Measurements from ENCODE around the gene TBC1D22A.

TBC1D22A gene

DNA sequence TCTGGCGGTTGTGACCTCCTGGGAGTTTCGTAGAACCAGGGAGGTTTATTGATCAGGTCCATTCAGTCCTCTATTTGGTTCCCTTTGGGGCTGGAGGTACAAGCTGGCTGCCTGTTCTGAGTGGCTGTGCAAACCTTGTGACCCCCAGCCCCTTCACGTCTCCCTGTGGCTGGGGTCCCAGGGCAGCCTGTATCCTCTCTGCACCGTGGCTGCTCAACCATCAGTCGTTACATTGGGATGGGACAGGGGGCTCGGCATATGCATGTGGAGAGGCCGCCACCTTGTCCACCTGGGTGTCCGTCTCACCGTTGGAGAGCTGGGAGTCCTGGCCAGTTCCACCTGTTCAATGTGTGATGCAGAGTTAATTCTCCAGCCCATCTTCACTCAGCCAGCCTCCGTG is 195.7 kb downstream of the TBC1D22A start:
- no peak for DNase-seq (ENCODE audit: low read depth in 2 of 2)

DNA sequence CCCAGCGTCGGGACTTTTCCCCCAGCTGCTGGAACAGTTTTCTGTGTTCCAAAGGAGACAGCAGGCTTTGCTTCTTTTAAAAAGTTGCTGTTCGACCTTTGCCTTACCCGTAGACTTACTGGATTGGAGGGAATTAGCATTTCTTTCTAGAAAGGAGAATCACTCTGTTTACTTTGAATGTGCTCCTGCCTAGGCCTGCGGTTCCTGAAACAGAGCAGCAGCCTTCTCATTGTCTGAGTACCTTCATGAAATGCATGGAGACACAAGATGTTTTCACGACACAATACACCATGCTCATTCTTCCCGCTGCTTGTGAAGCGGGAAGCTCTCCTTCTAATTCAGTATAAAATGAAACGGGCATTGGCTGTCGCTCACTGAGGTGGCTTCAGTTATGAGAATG is 196.2 kb downstream of the TBC1D22A start:
- no peak for DNase-seq (ENCODE audit: low read depth in 2 of 2)

DNA sequence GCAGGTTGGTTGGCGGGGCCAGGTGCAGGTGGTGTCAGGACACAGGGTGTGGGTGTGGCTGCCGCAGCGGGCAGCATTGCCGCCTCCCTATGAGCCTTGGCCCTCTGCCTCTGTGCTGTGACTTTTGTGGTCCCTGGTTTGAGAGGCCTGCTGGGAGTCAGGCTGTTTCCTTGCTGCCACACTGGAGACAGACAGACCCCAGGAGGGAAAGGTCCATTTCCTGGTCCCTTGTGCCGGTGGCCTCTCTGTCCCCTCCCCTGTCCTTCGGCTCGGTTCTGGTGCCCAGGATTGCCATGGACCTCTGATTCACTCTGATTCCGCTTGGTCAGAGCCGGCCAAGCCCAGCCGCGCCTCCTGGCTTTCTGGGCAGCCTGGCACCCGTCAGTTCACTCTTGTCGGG is 196.9 kb downstream of the TBC1D22A start:
- no peak for DNase-seq (ENCODE audit: low read depth in 2 of 2)

- DNase-seq (ENCODE audit: low read depth in 2 of 2) = no peak
Measured at GRCh38 chr22:46961591-46962295, 199.3 kb downstream of the TBC1D22A start.

DNA sequence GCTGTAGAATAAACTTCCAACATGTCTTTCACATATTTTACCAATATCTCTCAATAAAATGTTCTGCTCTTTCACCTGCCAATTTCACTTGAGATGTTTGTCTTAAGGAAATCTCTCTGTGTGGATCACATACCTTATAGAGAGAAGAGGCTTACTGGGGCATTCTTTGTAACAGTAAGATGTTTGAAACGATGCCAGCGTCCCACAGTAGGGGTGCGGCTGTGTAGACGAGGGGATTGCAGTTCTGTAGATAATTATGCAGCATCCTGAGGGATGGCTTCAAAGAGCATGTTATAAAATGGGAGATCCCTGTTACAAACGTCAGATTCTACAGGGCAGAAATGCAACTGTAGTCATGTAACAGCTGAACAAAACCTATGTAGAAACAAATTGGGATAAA is 200.0 kb downstream of the TBC1D22A start:
- DNase-seq (ENCODE audit: low read depth in 2 of 2) = no peak

DNA sequence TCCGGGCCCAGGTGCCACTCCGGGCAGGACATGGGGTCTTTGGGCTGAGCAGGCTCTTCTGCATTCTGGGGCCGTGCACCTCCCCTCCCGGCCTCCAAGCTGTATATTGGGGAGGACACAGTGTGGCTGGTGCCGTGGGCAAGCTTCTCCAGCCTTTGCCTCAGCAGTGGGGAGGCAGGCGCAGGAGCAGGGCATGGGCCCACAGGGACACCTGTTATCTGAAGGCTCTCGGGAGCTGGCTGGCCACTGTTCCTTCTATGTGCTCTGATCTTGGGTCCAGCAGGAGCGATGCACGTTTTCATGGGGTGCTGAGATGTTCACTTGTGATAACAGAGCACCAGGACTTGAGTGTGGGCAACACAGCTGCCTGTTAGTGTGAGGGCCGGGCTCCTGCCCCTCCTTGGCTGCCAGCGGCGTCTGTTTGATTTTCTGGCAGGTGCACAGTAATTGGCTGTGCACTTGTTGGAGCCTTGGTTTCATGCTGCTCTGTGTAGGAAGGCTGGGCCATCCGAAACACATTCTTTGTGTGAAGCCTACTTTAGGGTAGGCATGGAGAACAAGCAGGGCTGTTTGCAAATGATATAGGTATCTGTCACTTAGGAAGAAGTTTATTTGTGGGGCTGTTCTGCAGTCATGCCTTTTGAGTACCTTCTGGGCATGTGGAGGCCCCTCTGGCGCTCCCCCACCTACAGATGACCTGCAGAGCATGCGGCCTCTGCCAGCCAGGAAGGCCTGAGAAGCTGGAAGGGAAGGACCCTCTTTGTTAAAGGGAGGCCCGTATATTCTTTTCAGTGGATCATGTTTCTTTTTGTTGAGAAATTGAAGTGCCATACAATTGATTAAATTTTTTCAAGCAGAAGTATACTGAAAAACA is 201.5 kb downstream of the TBC1D22A start:
- no peak for DNase-seq (ENCODE audit: low read depth in 2 of 2)

- DNase-seq (ENCODE audit: low read depth in 2 of 2) = no peak
Measured at GRCh38 chr22:46964773-46965550, 202.5 kb downstream of the TBC1D22A start.

DNA sequence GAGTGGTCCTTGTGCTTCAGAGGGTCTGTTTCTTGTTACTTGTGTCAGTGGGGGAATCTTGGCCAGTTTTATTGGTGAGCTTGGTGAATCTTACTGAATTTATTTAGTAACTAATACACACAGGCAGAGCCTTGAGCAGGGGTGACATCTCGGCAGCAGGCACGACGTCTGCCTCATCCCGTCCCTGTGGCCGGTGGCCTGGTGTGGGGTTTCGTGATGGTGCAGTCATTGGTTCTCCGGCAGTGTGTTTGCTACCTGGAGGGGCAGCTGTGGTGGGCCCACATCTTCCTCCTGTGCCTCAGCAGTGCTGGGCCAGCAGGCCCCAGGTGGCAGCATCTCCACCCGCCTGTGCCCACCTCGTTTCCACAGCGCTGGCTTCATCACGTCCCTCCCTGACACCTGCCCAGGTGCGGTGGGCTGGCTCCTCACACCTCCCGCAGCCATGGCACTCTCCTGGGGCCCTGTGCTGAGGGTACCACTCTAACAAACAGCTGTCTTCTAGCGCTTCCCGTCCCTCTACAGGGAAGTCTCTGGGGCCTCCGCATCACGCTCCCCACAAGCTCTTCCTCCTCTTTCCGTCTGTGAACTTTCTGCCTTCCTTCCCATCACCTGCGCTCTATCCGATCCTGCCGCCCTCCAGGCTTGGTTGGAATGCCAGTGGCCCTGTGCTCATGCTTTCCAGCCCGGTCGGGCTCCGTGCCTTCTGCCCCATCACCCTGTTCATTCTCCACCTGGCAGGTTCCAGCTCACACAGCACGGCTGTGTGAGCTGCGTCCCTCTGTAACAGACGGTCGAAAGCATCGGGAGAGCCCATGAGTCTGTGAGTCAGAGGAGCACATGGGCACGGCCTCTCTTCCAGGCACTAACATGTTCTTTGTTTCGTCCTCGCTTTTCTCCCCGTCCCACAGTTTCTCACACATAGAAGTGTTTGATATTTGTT is 203.4 kb downstream of the TBC1D22A start:
- DNase-seq (ENCODE audit: low read depth in 2 of 2) = no peak

- no peak for DNase-seq (ENCODE audit: low read depth in 2 of 2)
Measured at GRCh38 chr22:46966495-46966845, 204.0 kb downstream of the TBC1D22A start.

DNA sequence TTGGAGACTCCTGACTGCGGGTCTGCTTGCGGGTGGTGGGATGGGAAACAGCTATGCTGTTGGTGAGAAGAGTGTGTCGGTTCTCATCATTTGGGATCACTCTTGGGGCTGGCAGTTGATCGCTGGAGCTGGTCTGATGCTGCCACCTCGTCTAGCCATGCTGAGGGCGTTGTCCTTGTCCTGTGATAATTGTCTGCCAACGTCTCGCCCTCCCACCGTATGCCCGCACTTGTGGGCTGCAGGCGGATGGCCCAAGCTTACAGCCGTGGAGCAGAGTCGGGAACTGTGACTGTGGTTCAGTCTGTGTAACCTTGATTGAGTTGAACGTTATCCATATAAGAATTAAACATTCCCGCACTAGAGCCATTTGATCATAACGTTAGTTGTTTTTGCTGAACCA is 204.4 kb downstream of the TBC1D22A start:
- DNase-seq (ENCODE audit: low read depth in 2 of 2) = no peak

GRCh38 chr22:46967445-46968358 is 205.3 kb downstream of the TBC1D22A start:
- no peak for DNase-seq (ENCODE audit: low read depth in 2 of 2)

- DNase-seq (ENCODE audit: low read depth in 2 of 2) = no peak
Measured at GRCh38 chr22:46968359-46968740, 205.9 kb downstream of the TBC1D22A start.

GRCh38 chr22:46968848-46969247 is 206.4 kb downstream of the TBC1D22A start:
- DNase-seq (ENCODE audit: low read depth in 2 of 2) = no peak

DNA sequence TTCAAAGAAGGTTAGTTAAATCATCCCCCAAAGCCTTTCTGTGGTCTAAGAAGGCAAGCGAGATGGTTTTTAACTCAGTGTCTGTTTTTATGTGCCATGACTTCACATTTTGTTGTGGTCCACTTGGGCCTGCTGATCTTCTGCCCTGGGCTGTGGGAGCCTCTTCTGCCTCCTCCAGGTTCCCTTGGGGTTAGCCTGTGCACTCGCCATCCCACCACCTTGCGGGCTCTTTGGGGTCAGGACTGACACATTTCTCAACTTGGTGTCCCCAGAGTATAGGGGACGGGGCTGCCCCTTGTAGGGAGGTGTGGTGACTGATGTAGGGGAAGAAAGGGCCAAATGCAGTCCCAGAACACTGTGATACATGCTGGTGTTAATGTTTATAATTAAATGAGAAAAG is 207.0 kb downstream of the TBC1D22A start:
- DNase-seq (ENCODE audit: low read depth in 2 of 2) = no peak

GRCh38 chr22:46969961-46970360 is 207.5 kb downstream of the TBC1D22A start:
- DNase-seq (ENCODE audit: low read depth in 2 of 2) = no peak

GRCh38 chr22:46970411-46971098 is 208.1 kb downstream of the TBC1D22A start:
- DNase-seq (ENCODE audit: low read depth in 2 of 2) = no peak

- no peak for DNase-seq (ENCODE audit: low read depth in 2 of 2)
Measured at GRCh38 chr22:46971099-46971763, 208.8 kb downstream of the TBC1D22A start.

GRCh38 chr22:46971764-46972125 is 209.3 kb downstream of the TBC1D22A start:
- no peak for DNase-seq (ENCODE audit: low read depth in 2 of 2)

GRCh38 chr22:46972256-46972655 is 209.8 kb downstream of the TBC1D22A start:
- DNase-seq (ENCODE audit: low read depth in 2 of 2) = no peak

Data from stimulated activated CD8-positive, alpha-beta memory T cell treated with anti-CD3 and anti-CD28 coated beads, Interleukin-15, amount 100 ng/mL, for 4 hours (primary cell).